Muscle layer of duodenum (tissue), 2 donors: Measurements from ENCODE around the gene SNAP47.

Experiments used
- H3K27ac ChIP-seq: one replicate; pipeline ENCODE4 v1.7.0; 2013; ENCODE audit warnings: mild to moderate bottlenecking, low read length
- H3K27me3 ChIP-seq: one replicate; pipeline ENCODE4 v1.7.0; 2013; ENCODE audit warnings: low read depth, mild to moderate bottlenecking, control low read depth, low read length
- H3K36me3 ChIP-seq, 2 donors: one replicate each; pipeline ENCODE4 v1.7.0; 2013; ENCODE audit warnings: low read length in 2 of 2, control low read depth in 1 of 2, mild to moderate bottlenecking in 1 of 2; ENCODE audit not compliant: insufficient read depth in 2 of 2, control insufficient read depth in 1 of 2
- H3K4me1 ChIP-seq, 2 donors: one replicate each; pipeline ENCODE4 v1.7.0; 2013; ENCODE audit warnings: low read length in 2 of 2, mild to moderate bottlenecking in 2 of 2, control low read depth in 1 of 2, moderate library complexity in 1 of 2; ENCODE audit not compliant: insufficient read depth in 2 of 2, control insufficient read depth in 1 of 2
- H3K4me3 ChIP-seq, 2 donors: one replicate each; pipeline ENCODE4 v1.7.0; 2013; ENCODE audit warnings: low read length in 2 of 2, low read depth in 1 of 2, mild to moderate bottlenecking in 1 of 2
- H3K9me3 ChIP-seq, 2 donors: one replicate each; pipeline ENCODE4 v1.7.0; 2013; ENCODE audit warnings: low read length in 2 of 2, control low read depth in 1 of 2, mild to moderate bottlenecking in 1 of 2; ENCODE audit not compliant: control insufficient read depth in 1 of 2
- donor health status: healthy.

SNAP47 gene

GRCh38 chr1:227796359-227796915, 61.2 kb downstream of the SNAP47 start:
- Histone ChIP-seq H3K27ac (no peak overlapping the region), H3K27me3 (no peaks in the 10 kb centered on the region), H3K9me3 (no peaks in the 10 kb centered on the region), H3K4me1 (peaks cover 0 to 10% of the 10 kb centered on the region in 2 donors), H3K4me3 (no peak overlapping the region), H3K36me3 (no peaks in the 10 kb centered on the region)

GRCh38 chr1:227797144-227797543, 61.9 kb downstream of the SNAP47 start:
- H3K27me3 ChIP-seq, result no peaks in the 10 kb centered on the region
- no peak overlapping the region for H3K27ac ChIP-seq
- H3K4me3 ChIP-seq, result no peak overlapping the region
- H3K4me1 ChIP-seq, result peaks cover 0 to 10% of the 10 kb centered on the region in 2 donors
- no peaks in the 10 kb centered on the region for H3K36me3 ChIP-seq
- H3K9me3 ChIP-seq, result no peaks in the 10 kb centered on the region

DNA sequence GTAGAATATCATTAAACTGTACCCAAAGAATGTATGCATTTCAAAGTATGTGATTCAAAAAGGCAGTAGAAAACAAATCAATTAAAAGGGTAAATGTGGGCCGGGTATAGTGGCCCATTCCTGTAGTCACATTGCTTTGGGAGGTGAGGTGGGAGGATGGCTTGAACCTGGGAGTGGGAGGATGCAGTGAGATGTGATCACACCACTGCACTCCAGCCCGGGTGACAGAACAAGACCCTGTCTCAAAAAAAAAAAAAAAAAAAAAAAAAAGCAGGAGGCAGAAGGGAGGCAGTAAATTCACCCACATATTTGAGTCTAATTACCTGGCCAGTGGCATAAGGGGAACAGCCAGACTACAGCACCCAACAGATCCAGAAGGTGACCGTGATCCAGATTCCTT, 62.4 kb downstream of the SNAP47 start:
- H3K36me3 ChIP-seq, result no peaks in the 10 kb centered on the region
- H3K27ac ChIP-seq, result no peak overlapping the region
- no peaks in the 10 kb centered on the region for H3K9me3 ChIP-seq
- H3K4me1 ChIP-seq, result peaks cover 0 to 10% of the 10 kb centered on the region in 2 donors
- no peak overlapping the region for H3K4me3 ChIP-seq
- no peaks in the 10 kb centered on the region for H3K27me3 ChIP-seq

- H3K27ac ChIP-seq, result no peak overlapping the region
- no peaks in the 10 kb centered on the region for H3K27me3 ChIP-seq
- H3K9me3 ChIP-seq, result no peaks in the 10 kb centered on the region
- peaks cover 0 to 10% of the 10 kb centered on the region in 2 donors for H3K4me1 ChIP-seq
- H3K36me3 ChIP-seq, result no peaks in the 10 kb centered on the region
- H3K4me3 ChIP-seq, result no peak overlapping the region
Measured at GRCh38 chr1:227798078-227798802, 63.0 kb downstream of the SNAP47 start.

DNA sequence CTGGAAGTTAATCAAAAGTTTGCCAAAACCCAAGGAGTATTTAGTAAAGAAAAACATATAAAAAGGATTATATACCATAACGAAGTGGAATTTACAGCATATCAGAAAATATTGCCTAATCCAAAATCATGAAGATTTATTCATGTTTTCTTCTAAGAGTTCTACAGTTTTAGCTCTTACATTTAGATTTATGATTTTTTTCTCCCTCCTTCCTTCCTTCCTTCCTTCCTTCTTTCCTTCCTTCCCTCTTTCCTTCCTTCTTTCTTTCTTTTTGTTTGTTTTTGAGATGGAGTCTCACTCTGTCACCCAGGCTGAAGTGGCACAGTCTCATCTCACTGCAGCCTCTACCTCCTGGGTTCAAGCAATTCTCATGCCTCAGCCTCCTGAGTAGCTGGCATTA, 64.5 kb downstream of the SNAP47 start:
- Histone ChIP-seq H3K36me3 (no peaks in the 10 kb centered on the region), H3K27ac (no peak overlapping the region), H3K27me3 (no peaks in the 10 kb centered on the region), H3K4me1 (peaks cover 0 to 2% of the 10 kb centered on the region in 2 donors), H3K4me3 (no peak overlapping the region), H3K9me3 (no peaks in the 10 kb centered on the region)

- Histone ChIP-seq H3K36me3 (no peaks in the 10 kb centered on the region), H3K27me3 (no peaks in the 10 kb centered on the region), H3K4me1 (no peaks in the 10 kb centered on the region), H3K9me3 (no peaks in the 10 kb centered on the region), H3K4me3 (no peak overlapping the region), H3K27ac (no peak overlapping the region)
Measured at GRCh38 chr1:227803933-227804332, 68.7 kb downstream of the SNAP47 start.

GRCh38 chr1:227805606-227806197, 70.5 kb downstream of the SNAP47 start:
- no peak overlapping the region for H3K4me3 ChIP-seq
- no peaks in the 10 kb centered on the region for H3K4me1 ChIP-seq
- no peaks in the 10 kb centered on the region for H3K36me3 ChIP-seq
- no peaks in the 10 kb centered on the region for H3K9me3 ChIP-seq
- no peak overlapping the region for H3K27ac ChIP-seq
- H3K27me3 ChIP-seq, result no peaks in the 10 kb centered on the region

GRCh38 chr1:227808566-227808965, 73.3 kb downstream of the SNAP47 start:
- Histone ChIP-seq H3K4me3 (no peak overlapping the region), H3K36me3 (no peaks in the 10 kb centered on the region), H3K27me3 (no peaks in the 10 kb centered on the region), H3K27ac (no peak overlapping the region), H3K4me1 (no peaks in the 10 kb centered on the region), H3K9me3 (peaks cover 0 to 1% of the 10 kb centered on the region in 2 donors)

DNA sequence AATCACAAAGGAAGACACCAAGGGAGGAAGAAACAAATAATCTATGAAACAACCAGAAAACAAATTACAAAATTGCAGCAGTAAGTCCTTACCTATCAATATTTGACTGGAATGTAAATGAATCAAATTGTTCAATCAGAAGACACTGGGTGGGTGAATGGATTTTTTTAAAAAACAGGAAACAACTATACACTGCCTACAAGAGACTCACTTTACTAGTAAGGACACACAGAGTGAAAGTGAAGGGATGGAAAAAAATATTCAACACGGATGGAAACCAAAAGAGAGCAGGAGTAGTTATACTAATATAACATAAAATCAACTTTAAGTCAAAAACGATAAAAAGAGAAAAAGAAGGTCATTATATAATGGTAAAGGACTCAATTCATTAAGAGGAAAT, 73.8 kb downstream of the SNAP47 start:
- Histone ChIP-seq H3K36me3 (no peaks in the 10 kb centered on the region), H3K9me3 (peaks cover 0 to 6% of the 10 kb centered on the region in 2 donors), H3K4me3 (no peak overlapping the region), H3K27ac (no peak overlapping the region), H3K4me1 (no peaks in the 10 kb centered on the region), H3K27me3 (no peaks in the 10 kb centered on the region)

- Histone ChIP-seq H3K36me3 (no peaks in the 10 kb centered on the region), H3K9me3 (peaks cover 0 to 7% of the 10 kb centered on the region in 2 donors), H3K4me1 (no peaks in the 10 kb centered on the region), H3K27me3 (no peaks in the 10 kb centered on the region), H3K4me3 (no peak overlapping the region), H3K27ac (no peak overlapping the region)
Measured at GRCh38 chr1:227813962-227814361, 78.7 kb downstream of the SNAP47 start.

DNA sequence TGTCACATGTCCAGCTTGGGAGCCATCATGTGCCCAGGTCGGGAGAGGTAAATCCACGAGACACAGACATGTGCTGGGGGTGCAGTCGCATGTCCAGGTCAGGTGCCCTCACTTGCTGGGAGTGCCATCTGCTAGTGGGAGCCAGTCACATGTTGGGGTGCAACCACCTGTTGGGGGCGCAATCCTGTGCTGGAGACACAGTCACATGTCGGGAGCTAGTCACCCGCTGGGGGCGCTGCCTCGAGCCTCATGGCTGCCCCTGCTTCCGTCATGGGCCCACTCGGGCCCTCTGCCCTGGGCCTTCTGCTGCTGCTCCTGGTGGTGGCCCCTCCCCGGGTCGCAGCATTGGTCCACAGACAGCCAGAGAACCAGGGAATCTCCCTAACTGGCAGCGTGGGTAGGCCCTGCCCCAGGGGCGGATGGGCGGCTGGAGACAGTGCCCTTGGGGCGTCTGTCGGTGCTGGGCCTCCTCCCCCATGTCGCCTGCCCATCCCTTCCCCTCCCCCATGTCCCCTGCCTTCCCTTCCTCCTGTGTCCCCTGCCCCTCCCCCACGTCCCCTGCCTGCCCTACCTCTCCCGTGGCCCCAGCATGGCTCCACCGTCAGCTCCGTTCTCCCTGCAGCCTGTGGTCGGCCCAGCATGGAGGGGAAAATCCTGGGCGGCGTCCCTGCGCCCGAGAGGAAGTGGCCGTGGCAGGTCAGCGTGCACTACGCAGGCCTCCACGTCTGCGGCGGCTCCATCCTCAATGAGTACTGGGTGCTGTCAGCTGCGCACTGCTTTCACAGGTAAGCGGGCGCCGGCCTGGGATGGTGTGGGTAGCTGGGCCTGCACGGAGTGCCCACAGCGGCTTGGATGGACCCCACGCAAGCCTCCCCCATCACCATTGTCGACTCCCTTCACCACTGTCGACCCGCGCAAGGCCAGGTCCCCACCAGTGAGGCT, 80.5 kb downstream of the SNAP47 start, which contains the start of gene PRSS38:
Gene PRSS38 (plus strand): TSS at position 208 of the 942 bp plus-strand sequence. CDS start 42 bp downstream, at position 250.
- H3K4me1 ChIP-seq, result no peaks in the 10 kb centered on the region
- no peaks in the 10 kb centered on the region for H3K36me3 ChIP-seq
- no peak within 1 kb of the TSS for H3K27ac ChIP-seq
- peaks cover 0 to 7% of the 10 kb centered on the region in 2 donors for H3K9me3 ChIP-seq
- H3K4me3 ChIP-seq, result no peak within 1 kb of the TSS
- no peaks in the 10 kb centered on the region for H3K27me3 ChIP-seq
